HCT116 (cell line): ENCODE measurements around the gene A2M. TPM values are rescaled to one million over a fixed set of nuclear protein-coding genes. Genes with fewer than 3 reads are reported as not detected.

ENCODE experiments used
- ATAC-seq: fragments of 200-7000 bp; cut with Tn5 transposase; 2 replicates; pipeline ENCODE4 v1.9.1; 2020; ENCODE audit warnings: mild to moderate bottlenecking, moderate library complexity
- BruUV-seq: library from RNA; stranded (reverse); fragments of 400-500 nt; replicated peaks from 2 replicates; lab custom pipeline; 2021; lab: Mats Ljungman, UMichigan
- CTCF ChIA-PET: fragments of 300-600 bp; sonication (Branson Sonifier 250); formaldehyde crosslinking; loops from one replicate; lab custom pipeline; 2021; ENCODE audit warnings: antibody characterized with exemption; lab: Charles Lee
- POLR2A ChIA-PET: fragments of 300-600, 350-600 bp; sonication (Branson Sonifier 250); formaldehyde crosslinking; loops from one replicate; lab custom pipeline; 2021; ENCODE audit warnings: antibody characterized with exemption; lab: Charles Lee
- RAD21 ChIA-PET, 2 experiments: fragments of 300-600 bp; sonication (Branson Sonifier 250); formaldehyde crosslinking; loops; one replicate each; lab custom pipeline; 2023; ENCODE audit warnings: low total read pairs in 2 of 2; ENCODE audit not compliant: uncharacterized antibody in 2 of 2, unreplicated experiment in 2 of 2, low non-redundant PET in 1 of 2; lab: Charles Lee
- DNase-seq: peaks from one replicate; pipeline ENCODE4 v3.0.0-alpha.2; 2010; ENCODE audit warnings: low read depth, low spot score
- H2AFZ ChIP-seq: fragments of 200-600 bp; shearing (Covaris generic), sonication (generic); 2 replicates; pipeline ENCODE4 v1.6.1; 2017; ENCODE audit warnings: low read depth, mixed run types, mixed read lengths, antibody characterized with exemption, low read length; ENCODE audit not compliant: poor library complexity, severe bottlenecking
- H3K27ac ChIP-seq: 2 replicates; pipeline ENCODE4 v1.5.1; 2012; ENCODE audit warnings: low read depth, low read length
- H3K27me3 ChIP-seq: fragments of 200-600 bp; sonication (generic); 2 replicates; pipeline ENCODE4 v1.6.1; 2016; ENCODE audit warnings: mixed run types, low read length, mixed read lengths; ENCODE audit not compliant: insufficient read depth
- H3K36me3 ChIP-seq, 2 experiments: fragments of 200-500 bp in 1 of 2; fragments of 200-600 bp in 1 of 2; sonication (Bioruptor generic) in 1 of 2; sonication (generic) in 1 of 2; 2 replicates each; pipeline versions ENCODE4 v1.5.1 to v1.6.1; 2014 to 2016; ENCODE audit warnings: low read length in 2 of 2, inconsistent platforms in 1 of 2, mixed read lengths in 1 of 2, mixed run types in 1 of 2; ENCODE audit not compliant: insufficient read depth in 2 of 2, control insufficient read depth in 1 of 2
- H3K4me1 ChIP-seq, 2 experiments: fragments of 200-600 bp in 1 of 2; sonication (generic) in 1 of 2; 2 replicates each; pipeline versions ENCODE4 v1.5.1 to v1.6.1; 2012 to 2017; ENCODE audit warnings: low read length in 2 of 2, inconsistent platforms in 1 of 2, mild to moderate bottlenecking in 1 of 2, mixed read lengths in 1 of 2, mixed run types in 1 of 2, moderate library complexity in 1 of 2; ENCODE audit not compliant: insufficient read depth in 2 of 2, control insufficient read depth in 1 of 2
- H3K4me2 ChIP-seq: fragments of 200-600 bp; sonication (generic); 2 replicates; pipeline ENCODE4 v1.6.1; 2017; ENCODE audit warnings: mixed run types, low read length, mixed read lengths
- H3K4me3 ChIP-seq, 2 experiments: fragments of 200-600 bp in 1 of 2; sonication (generic) in 1 of 2; replicated peaks in 1 of 2; 2 replicates each; pipeline ENCODE4 v1.5.1; 2011 to 2016; ENCODE audit warnings: low read length in 2 of 2, control low read depth in 1 of 2, low read depth in 1 of 2, mild to moderate bottlenecking in 1 of 2, mixed read lengths in 1 of 2, mixed run types in 1 of 2
- H3K79me2 ChIP-seq: fragments of 200-600 bp; sonication (generic); 2 replicates; pipeline ENCODE4 v1.6.1; 2017; ENCODE audit warnings: mild to moderate bottlenecking, mixed run types, low read length, moderate library complexity, mixed read lengths; ENCODE audit not compliant: insufficient read depth
- H3K9ac ChIP-seq: fragments of 200-600 bp; sonication (generic); 2 replicates; pipeline ENCODE4 v1.6.1; 2016; ENCODE audit warnings: low read length, mixed read lengths
- H3K9me2 ChIP-seq: fragments of 200-600 bp; sonication (generic), shearing (Covaris generic); 2 replicates; pipeline ENCODE4 v1.6.1; 2017; ENCODE audit warnings: mixed run types, mild to moderate bottlenecking, moderate library complexity; ENCODE audit not compliant: insufficient read depth
- H3K9me3 ChIP-seq, 2 experiments: fragments of 200-500 bp in 1 of 2; fragments of 200-600 bp in 1 of 2; sonication (Bioruptor generic) in 1 of 2; sonication (generic) in 1 of 2; 2 replicates each; pipeline ENCODE4 v1.6.1; 2014 to 2017; ENCODE audit warnings: low read length in 2 of 2, mixed read lengths in 2 of 2, inconsistent platforms in 1 of 2, low read depth in 1 of 2, mild to moderate bottlenecking in 1 of 2, mixed run types in 1 of 2, moderate library complexity in 1 of 2; ENCODE audit not compliant: control insufficient read depth in 1 of 2, insufficient read depth in 1 of 2
- H4K20me1 ChIP-seq: fragments of 200-600 bp; sonication (generic), shearing (Covaris generic); 2 replicates; pipeline ENCODE4 v1.6.1; 2017; ENCODE audit warnings: mixed run types, mild to moderate bottlenecking, moderate library complexity; ENCODE audit not compliant: insufficient read depth
- CBX3 ChIP-seq: IDR thresholded peaks from 2 replicates; pipeline ENCODE4 v1.6.1; 2012; ENCODE audit warnings: low read depth
- EGR1 ChIP-seq: IDR thresholded peaks from 2 replicates; pipeline ENCODE4 v1.6.1; 2012; ENCODE audit warnings: low read depth
- EZH2 ChIP-seq: fragments of 200-600 bp; sonication (generic); IDR thresholded peaks from 2 replicates; pipeline ENCODE4 v1.6.1; 2017; ENCODE audit warnings: antibody characterized with exemption, mixed run types
- EZH2phosphoT487 ChIP-seq: fragments of 200-600 bp; IDR thresholded peaks from 2 replicates; pipeline ENCODE4 v1.6.1; 2018; ENCODE audit warnings: antibody characterized with exemption, borderline replicate concordance
- POLR2A ChIP-seq: IDR thresholded peaks from 2 replicates; pipeline ENCODE4 v1.7.0; 2011; ENCODE audit warnings: borderline replicate concordance; ENCODE audit not compliant: insufficient read depth, insufficient read length; ENCODE audit errors: extremely low read depth
- POLR2AphosphoS5 ChIP-seq: IDR thresholded peaks from 2 replicates; pipeline ENCODE4 v1.6.1; 2011; ENCODE audit warnings: mild to moderate bottlenecking, low read depth, low read length, moderate library complexity
- RAD21 ChIP-seq: IDR thresholded peaks from 2 replicates; pipeline ENCODE4 v1.6.1; 2012; ENCODE audit warnings: low read depth, mild to moderate bottlenecking
- SP1 ChIP-seq: IDR thresholded peaks from 2 replicates; pipeline ENCODE4 v1.6.1; 2012; ENCODE audit warnings: low read depth
- SRF ChIP-seq: IDR thresholded peaks from 2 replicates; pipeline ENCODE4 v1.6.1; 2012; ENCODE audit warnings: low read depth
- TCF7L2 ChIP-seq: IDR thresholded peaks from 2 replicates; pipeline ENCODE4 v1.7.0; 2011; ENCODE audit warnings: borderline replicate concordance, inconsistent platforms; ENCODE audit not compliant: insufficient read depth, insufficient read length; ENCODE audit errors: extremely low read depth
- ZFX ChIP-seq: fragments of 450-650 bp; IDR thresholded peaks from 2 replicates; pipeline ENCODE4 v1.6.1; 2017
- intact Hi-C: fragments of 100-400 bp; cut with micrococcal nuclease; formaldehyde crosslinking; loops from 2 replicates; pipeline ENCODE4 v1.10.0; 2022
- total RNA-seq: library from RNA; stranded (reverse); gene quantifications from one replicate; pipeline ENCODE4 v1.2.1, GENCODE V29; 2021; ENCODE audit not compliant: unreplicated experiment
- TF ChIP-seq, protein P1 (sequence below): IDR thresholded peaks from 2 replicates; pipeline ENCODE4 v1.6.1; 2011; ENCODE audit warnings: mild to moderate bottlenecking, low read length, moderate library complexity; ENCODE audit not compliant: insufficient replicate concordance; ENCODE audit errors: extremely low read depth
- TF ChIP-seq, protein P2 (sequence below): IDR thresholded peaks from 2 replicates; pipeline ENCODE4 v1.6.1; 2012; ENCODE audit warnings: low read depth

Gene A2M
- total RNA-seq, 1 experiment from 2014 or later = 3.0 TPM

DNA sequence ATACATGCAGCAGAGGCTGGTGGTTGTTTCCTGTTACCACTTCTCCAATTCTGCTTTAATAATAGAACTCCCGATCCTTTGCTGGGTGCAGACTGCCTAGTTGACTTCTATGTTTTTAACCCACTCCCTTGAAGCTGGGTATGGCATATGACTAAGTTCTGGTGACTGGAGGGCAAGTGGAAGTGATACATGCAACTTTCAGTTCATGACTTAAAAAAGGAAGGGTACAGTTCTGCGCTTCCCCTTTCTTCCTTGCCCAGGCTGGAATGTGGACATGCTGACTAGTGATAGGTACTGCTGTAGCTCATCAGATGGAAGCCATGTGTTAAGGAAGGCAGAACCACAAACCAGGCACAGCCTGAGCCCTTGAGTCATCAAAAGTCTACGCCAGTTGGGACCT, 2.4 kb upstream of the A2M start (continued):
- TF ChIP-seq, protein P1, sequence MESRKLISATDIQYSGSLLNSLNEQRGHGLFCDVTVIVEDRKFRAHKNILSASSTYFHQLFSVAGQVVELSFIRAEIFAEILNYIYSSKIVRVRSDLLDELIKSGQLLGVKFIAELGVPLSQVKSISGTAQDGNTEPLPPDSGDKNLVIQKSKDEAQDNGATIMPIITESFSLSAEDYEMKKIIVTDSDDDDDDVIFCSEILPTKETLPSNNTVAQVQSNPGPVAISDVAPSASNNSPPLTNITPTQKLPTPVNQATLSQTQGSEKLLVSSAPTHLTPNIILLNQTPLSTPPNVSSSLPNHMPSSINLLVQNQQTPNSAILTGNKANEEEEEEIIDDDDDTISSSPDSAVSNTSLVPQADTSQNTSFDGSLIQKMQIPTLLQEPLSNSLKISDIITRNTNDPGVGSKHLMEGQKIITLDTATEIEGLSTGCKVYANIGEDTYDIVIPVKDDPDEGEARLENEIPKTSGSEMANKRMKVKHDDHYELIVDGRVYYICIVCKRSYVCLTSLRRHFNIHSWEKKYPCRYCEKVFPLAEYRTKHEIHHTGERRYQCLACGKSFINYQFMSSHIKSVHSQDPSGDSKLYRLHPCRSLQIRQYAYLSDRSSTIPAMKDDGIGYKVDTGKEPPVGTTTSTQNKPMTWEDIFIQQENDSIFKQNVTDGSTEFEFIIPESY = no peak
- TF ChIP-seq, all 23 proteins: peak for 0

DNA sequence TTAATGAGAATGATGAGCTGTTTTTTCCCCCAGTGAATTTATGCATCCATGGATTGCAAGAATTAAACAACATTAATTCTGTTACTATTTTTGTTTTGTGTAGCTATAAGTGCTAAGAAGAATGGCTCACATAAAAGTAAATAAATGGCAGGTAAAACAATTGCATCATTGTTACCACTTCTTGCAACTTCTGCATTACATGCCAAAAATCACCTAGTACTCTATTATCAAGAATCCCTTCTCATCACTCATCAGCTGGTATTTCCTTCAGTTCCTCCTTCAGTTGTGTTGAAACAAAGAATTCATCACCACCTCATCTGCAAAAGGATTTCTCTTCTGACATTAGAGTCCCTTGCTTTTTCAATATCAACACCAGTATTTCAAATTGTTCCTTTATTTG, 773 bp downstream of the A2M start:
- no peak overlapping the region for H3K9ac ChIP-seq
- DNase-seq (no peak), ATAC-seq (no peak)
- no peaks in the 10 kb centered on the region for H4K20me1 ChIP-seq
- ChIA-PET RAD21 (no interaction called here), CTCF (no interaction called here), POLR2A (no interaction called here)
- no TSS peak for BruUV-seq
- no peak overlapping the region for H3K4me2 ChIP-seq
- intact Hi-C loops = no loop called here
- TF ChIP-seq SP1 (no peak), TCF7L2 (no peak), RAD21 (no peak), POLR2AphosphoS5 (no peak), EGR1 (no peak), SRF (no peak), EZH2 (no peak), EZH2phosphoT487 (no peak), ZFX (no peak), CBX3 (no peak), POLR2A (no peak)
- TF ChIP-seq, protein P2, sequence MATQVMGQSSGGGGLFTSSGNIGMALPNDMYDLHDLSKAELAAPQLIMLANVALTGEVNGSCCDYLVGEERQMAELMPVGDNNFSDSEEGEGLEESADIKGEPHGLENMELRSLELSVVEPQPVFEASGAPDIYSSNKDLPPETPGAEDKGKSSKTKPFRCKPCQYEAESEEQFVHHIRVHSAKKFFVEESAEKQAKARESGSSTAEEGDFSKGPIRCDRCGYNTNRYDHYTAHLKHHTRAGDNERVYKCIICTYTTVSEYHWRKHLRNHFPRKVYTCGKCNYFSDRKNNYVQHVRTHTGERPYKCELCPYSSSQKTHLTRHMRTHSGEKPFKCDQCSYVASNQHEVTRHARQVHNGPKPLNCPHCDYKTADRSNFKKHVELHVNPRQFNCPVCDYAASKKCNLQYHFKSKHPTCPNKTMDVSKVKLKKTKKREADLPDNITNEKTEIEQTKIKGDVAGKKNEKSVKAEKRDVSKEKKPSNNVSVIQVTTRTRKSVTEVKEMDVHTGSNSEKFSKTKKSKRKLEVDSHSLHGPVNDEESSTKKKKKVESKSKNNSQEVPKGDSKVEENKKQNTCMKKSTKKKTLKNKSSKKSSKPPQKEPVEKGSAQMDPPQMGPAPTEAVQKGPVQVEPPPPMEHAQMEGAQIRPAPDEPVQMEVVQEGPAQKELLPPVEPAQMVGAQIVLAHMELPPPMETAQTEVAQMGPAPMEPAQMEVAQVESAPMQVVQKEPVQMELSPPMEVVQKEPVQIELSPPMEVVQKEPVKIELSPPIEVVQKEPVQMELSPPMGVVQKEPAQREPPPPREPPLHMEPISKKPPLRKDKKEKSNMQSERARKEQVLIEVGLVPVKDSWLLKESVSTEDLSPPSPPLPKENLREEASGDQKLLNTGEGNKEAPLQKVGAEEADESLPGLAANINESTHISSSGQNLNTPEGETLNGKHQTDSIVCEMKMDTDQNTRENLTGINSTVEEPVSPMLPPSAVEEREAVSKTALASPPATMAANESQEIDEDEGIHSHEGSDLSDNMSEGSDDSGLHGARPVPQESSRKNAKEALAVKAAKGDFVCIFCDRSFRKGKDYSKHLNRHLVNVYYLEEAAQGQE = no peak
- no peak overlapping the region for H3K27ac ChIP-seq
- H3K27me3 ChIP-seq = peaks cover 49% of the 10 kb centered on the region
- H2AFZ ChIP-seq = no peak overlapping the region
- H3K36me3 ChIP-seq = no peaks in the 10 kb centered on the region
- no peaks in the 10 kb centered on the region for H3K9me3 ChIP-seq
- H3K79me2 ChIP-seq = no peaks in the 10 kb centered on the region
- H3K9me2 ChIP-seq = no peaks in the 10 kb centered on the region
- no peak overlapping the region for H3K4me3 ChIP-seq
- no peaks in the 10 kb centered on the region for H3K4me1 ChIP-seq
